Mesendoderm (in vitro differentiated cells): Measurements from ENCODE around the gene P3H3.
A peak's percentile ranks its signal among the peaks of the same experiment; 100 is the strongest.

Experiments used
- DNase-seq: peaks from one replicate; pipeline ENCODE4 v3.0.0; 2013
- H2AK5ac ChIP-seq: 2 replicates; pipeline ENCODE4 v1.6.1; 2013; ENCODE audit warnings: low read length, inconsistent platforms
- H2BK120ac ChIP-seq: 2 replicates; pipeline ENCODE4 v1.6.1; 2013; ENCODE audit warnings: low read depth, mild to moderate bottlenecking, low read length, moderate library complexity, mixed read lengths
- H2BK15ac ChIP-seq: replicated peaks from 2 replicates; pipeline ENCODE4 v1.6.1; 2013; ENCODE audit warnings: low read depth, mild to moderate bottlenecking, moderate library complexity
- H2BK5ac ChIP-seq: 2 replicates; pipeline ENCODE4 v1.6.1; 2013; ENCODE audit warnings: low read length, inconsistent platforms
- H3K18ac ChIP-seq: 2 replicates; pipeline ENCODE4 v1.6.1; 2013; ENCODE audit warnings: mild to moderate bottlenecking, low read length, mixed read lengths
- H3K23ac ChIP-seq: one replicate; pipeline ENCODE4 v1.6.1; 2013; ENCODE audit warnings: low read length
- H3K27ac ChIP-seq: 2 replicates; pipeline ENCODE4 v1.5.1; 2013; ENCODE audit warnings: low read depth, mild to moderate bottlenecking, inconsistent platforms, low read length, moderate library complexity
- H3K27me3 ChIP-seq: 2 replicates; pipeline ENCODE4 v1.6.1; 2013; ENCODE audit warnings: low read length, control low read depth, mild to moderate bottlenecking, inconsistent platforms; ENCODE audit not compliant: insufficient read depth, poor library complexity
- H3K36me3 ChIP-seq: 2 replicates; pipeline ENCODE4 v1.6.1; 2013; ENCODE audit warnings: low read length, inconsistent platforms; ENCODE audit not compliant: control insufficient read depth, insufficient read depth
- H3K4ac ChIP-seq: one replicate; pipeline ENCODE4 v1.6.1; 2013; ENCODE audit warnings: low read depth, mild to moderate bottlenecking, low read length, moderate library complexity
- H3K4me1 ChIP-seq: 2 replicates; pipeline ENCODE4 v1.6.1; 2013; ENCODE audit warnings: low read depth, low read length, inconsistent platforms; ENCODE audit not compliant: control insufficient read depth
- H3K4me2 ChIP-seq: 2 replicates; pipeline ENCODE4 v1.6.1; 2013; ENCODE audit warnings: low read length
- H3K4me3 ChIP-seq: 2 replicates; pipeline ENCODE4 v1.5.1; 2013; ENCODE audit warnings: mild to moderate bottlenecking, low read length
- H3K56ac ChIP-seq: one replicate; pipeline ENCODE4 v1.6.1; 2013; ENCODE audit warnings: low read length
- H3K79me1 ChIP-seq: 2 replicates; pipeline ENCODE4 v1.6.1; 2013; ENCODE audit warnings: low read length, inconsistent platforms
- H3K79me2 ChIP-seq: 2 replicates; pipeline ENCODE4 v1.6.1; 2013; ENCODE audit warnings: mild to moderate bottlenecking, low read length; ENCODE audit not compliant: control insufficient read depth, insufficient read depth
- H3K9ac ChIP-seq: 2 replicates; pipeline ENCODE4 v1.6.1; 2013; ENCODE audit warnings: low read length, inconsistent platforms
- H4K5ac ChIP-seq: one replicate; pipeline ENCODE4 v1.6.1; 2013; ENCODE audit warnings: low read length
- H4K8ac ChIP-seq: one replicate; pipeline ENCODE4 v1.6.1; 2013; ENCODE audit warnings: low read depth, mild to moderate bottlenecking, control low read depth, low read length, moderate library complexity
- WGBS: extraction: QIAGEN DNeasy Blood & Tissue Kit; methylation state at CpG from one replicate; pipeline ENCODE4 v1.1.7; 2013; ENCODE audit warnings: low lambda C conversion rate, missing lambda C conversion rate; ENCODE audit not compliant: insufficient coverage; ENCODE audit errors: extremely low coverage; 5-methylcytosine and 5-hydroxymethylcytosine counted together

The P3H3 gene

GRCh38 chr12:6842075-6842474 is 13.9 kb downstream of the P3H3 start:
- Histone ChIP-seq H4K8ac (no peak overlapping the region), H2BK15ac (no peak overlapping the region), H3K18ac (no peak overlapping the region), H3K4me1 (no peaks in the 10 kb centered on the region), H3K27ac (no peak overlapping the region), H4K5ac (no peak overlapping the region), H3K79me2 (no peaks in the 10 kb centered on the region), H3K79me1 (no peaks in the 10 kb centered on the region), H3K27me3 (no peaks in the 10 kb centered on the region), H3K23ac (no peak overlapping the region), H2BK5ac (no peak overlapping the region), H2BK120ac (no peak overlapping the region), H3K4me3 (no peak overlapping the region), H3K56ac (no peak overlapping the region), H3K36me3 (peaks cover 23% of the 10 kb centered on the region), H3K4ac (no peak overlapping the region), H2AK5ac (no peak overlapping the region), H3K9ac (no peak overlapping the region), H3K4me2 (no peak overlapping the region)
- WGBS, result no CpG with 5 or more reads among the region's 4 CpGs
- no peak for DNase-seq

- Histone ChIP-seq H3K79me2 (no peaks in the 10 kb centered on the region), H3K4me2 (no peak overlapping the region), H2BK15ac (no peak overlapping the region), H3K23ac (no peak overlapping the region), H3K18ac (no peak overlapping the region), H3K4ac (no peak overlapping the region), H3K9ac (no peak overlapping the region), H2BK5ac (no peak overlapping the region), H3K56ac (peak overlapping the region; percentile 30), H2BK120ac (no peak overlapping the region), H3K27me3 (no peaks in the 10 kb centered on the region), H4K8ac (no peak overlapping the region), H4K5ac (no peak overlapping the region), H3K36me3 (peaks cover 22% of the 10 kb centered on the region), H3K27ac (no peak overlapping the region), H3K79me1 (no peaks in the 10 kb centered on the region), H3K4me3 (no peak overlapping the region), H2AK5ac (no peak overlapping the region), H3K4me1 (no peaks in the 10 kb centered on the region)
- WGBS, result no CpG with 5 or more reads among the region's 16 CpGs
- DNase-seq, result peak; percentile 82
Measured at GRCh38 chr12:6843118-6843902, 15.1 kb downstream of the P3H3 start.

GRCh38 chr12:6845395-6845794 is 17.2 kb downstream of the P3H3 start:
- H2BK120ac ChIP-seq, result no peak overlapping the region
- H3K4me1 ChIP-seq, result no peaks in the 10 kb centered on the region
- H3K79me2 ChIP-seq, result peaks cover 6% of the 10 kb centered on the region
- no peak overlapping the region for H2BK15ac ChIP-seq
- no peak overlapping the region for H3K18ac ChIP-seq
- H3K79me1 ChIP-seq, result peaks cover 10% of the 10 kb centered on the region
- DNase-seq, result no peak
- H2BK5ac ChIP-seq, result no peak overlapping the region
- H3K27me3 ChIP-seq, result no peaks in the 10 kb centered on the region
- H3K4me3 ChIP-seq, result no peak overlapping the region
- no peak overlapping the region for H4K8ac ChIP-seq
- H3K27ac ChIP-seq, result no peak overlapping the region
- H3K4ac ChIP-seq, result no peak overlapping the region
- H3K23ac ChIP-seq, result no peak overlapping the region
- H3K36me3 ChIP-seq, result peaks cover 15% of the 10 kb centered on the region
- no peak overlapping the region for H3K4me2 ChIP-seq
- no peak overlapping the region for H2AK5ac ChIP-seq
- no peak overlapping the region for H3K9ac ChIP-seq
- H3K56ac ChIP-seq, result no peak overlapping the region
- H4K5ac ChIP-seq, result no peak overlapping the region
- WGBS, result no CpG with 5 or more reads among the region's 17 CpGs

GRCh38 chr12:6846316-6846869 is 18.2 kb downstream of the P3H3 start:
- Histone ChIP-seq H3K79me2 (peaks cover 9% of the 10 kb centered on the region), H2BK5ac (no peak overlapping the region), H3K18ac (no peak overlapping the region), H3K4ac (no peak overlapping the region), H3K36me3 (peaks cover 14% of the 10 kb centered on the region), H2BK15ac (no peak overlapping the region), H4K5ac (no peak overlapping the region), H3K4me3 (no peak overlapping the region), H3K4me1 (no peaks in the 10 kb centered on the region), H3K56ac (no peak overlapping the region), H2AK5ac (no peak overlapping the region), H3K23ac (no peak overlapping the region), H3K27me3 (no peaks in the 10 kb centered on the region), H3K27ac (no peak overlapping the region), H3K4me2 (no peak overlapping the region), H2BK120ac (no peak overlapping the region), H3K79me1 (peaks cover 13% of the 10 kb centered on the region), H3K9ac (no peak overlapping the region), H4K8ac (no peak overlapping the region)
- WGBS, result 100% methylated on average over 1 of the region's 7 CpGs
- DNase-seq, result no peak

GRCh38 chr12:6847676-6848075 is 19.5 kb downstream of the P3H3 start:
- H3K56ac ChIP-seq, result no peak overlapping the region
- peaks cover 9% of the 10 kb centered on the region for H3K79me2 ChIP-seq
- no peak overlapping the region for H3K4ac ChIP-seq
- H4K5ac ChIP-seq, result no peak overlapping the region
- H3K18ac ChIP-seq, result no peak overlapping the region
- H3K9ac ChIP-seq, result no peak overlapping the region
- no peaks in the 10 kb centered on the region for H3K27me3 ChIP-seq
- no peak overlapping the region for H3K4me3 ChIP-seq
- peaks cover 13% of the 10 kb centered on the region for H3K79me1 ChIP-seq
- WGBS, result no CpG with 5 or more reads among the region's 2 CpGs
- no peak overlapping the region for H3K27ac ChIP-seq
- no peak overlapping the region for H2BK5ac ChIP-seq
- H3K4me2 ChIP-seq, result no peak overlapping the region
- H4K8ac ChIP-seq, result no peak overlapping the region
- H3K4me1 ChIP-seq, result no peaks in the 10 kb centered on the region
- DNase-seq, result no peak
- H2BK120ac ChIP-seq, result no peak overlapping the region
- no peak overlapping the region for H3K23ac ChIP-seq
- peaks cover 14% of the 10 kb centered on the region for H3K36me3 ChIP-seq
- H2AK5ac ChIP-seq, result no peak overlapping the region
- H2BK15ac ChIP-seq, result no peak overlapping the region
